Measurements from ENCODE around the gene ABCB6.
"Not testable (repeated sequence)": the region's sequence is repeated elsewhere in the genome, so short reads cannot be mapped to it uniquely, and the experiment has no call there.

The ABCB6 gene

GRCh38 chr2:219266232-219266631, 47.5 kb upstream of the ABCB6 start:
- H3K4me1 ChIP-seq (ENCODE audit: insufficient read depth, low read length) = 0 out of 2 replicates have a peak, but pooled peaks cover 2% of the 10 kb centered on the region
- peaks cover 10% of the 10 kb centered on the region for H3K27me3 ChIP-seq (ENCODE audit: insufficient read depth, low read length, poor library complexity)
- no peak overlapping the region for H3K27ac ChIP-seq (ENCODE audit: low read length)
- TF ChIP-seq, protein P1, sequence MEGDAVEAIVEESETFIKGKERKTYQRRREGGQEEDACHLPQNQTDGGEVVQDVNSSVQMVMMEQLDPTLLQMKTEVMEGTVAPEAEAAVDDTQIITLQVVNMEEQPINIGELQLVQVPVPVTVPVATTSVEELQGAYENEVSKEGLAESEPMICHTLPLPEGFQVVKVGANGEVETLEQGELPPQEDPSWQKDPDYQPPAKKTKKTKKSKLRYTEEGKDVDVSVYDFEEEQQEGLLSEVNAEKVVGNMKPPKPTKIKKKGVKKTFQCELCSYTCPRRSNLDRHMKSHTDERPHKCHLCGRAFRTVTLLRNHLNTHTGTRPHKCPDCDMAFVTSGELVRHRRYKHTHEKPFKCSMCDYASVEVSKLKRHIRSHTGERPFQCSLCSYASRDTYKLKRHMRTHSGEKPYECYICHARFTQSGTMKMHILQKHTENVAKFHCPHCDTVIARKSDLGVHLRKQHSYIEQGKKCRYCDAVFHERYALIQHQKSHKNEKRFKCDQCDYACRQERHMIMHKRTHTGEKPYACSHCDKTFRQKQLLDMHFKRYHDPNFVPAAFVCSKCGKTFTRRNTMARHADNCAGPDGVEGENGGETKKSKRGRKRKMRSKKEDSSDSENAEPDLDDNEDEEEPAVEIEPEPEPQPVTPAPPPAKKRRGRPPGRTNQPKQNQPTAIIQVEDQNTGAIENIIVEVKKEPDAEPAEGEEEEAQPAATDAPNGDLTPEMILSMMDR (IDR thresholded peaks at IDR 0.05; ENCODE audit: borderline replicate concordance, extremely low read depth, low read length, poor library complexity, severe bottlenecking) = no peak
- TF ChIP-seq EZH2 (IDR thresholded peaks at IDR 0.05; ENCODE audit: borderline replicate concordance, low read depth, low read length, severe bottlenecking) = no peak
- no peak overlapping the region for H3K9ac ChIP-seq (ENCODE audit: low read depth, low read length)
- H3K9me3 ChIP-seq (ENCODE audit: insufficient read depth, low read length, severe bottlenecking) = no peaks in the 10 kb centered on the region
- no peak for ATAC-seq (ENCODE audit: insufficient read depth, low read depth)
- no peaks in the 10 kb centered on the region for H3K36me3 ChIP-seq (ENCODE audit: insufficient read depth, low read length)
- no peaks in the 10 kb centered on the region for H3K79me2 ChIP-seq (ENCODE audit: insufficient read depth, low read length)
- H3K4me3 ChIP-seq (ENCODE audit: low read depth in 1 of 2, low read length in 2 of 2) = no peak overlapping the region
- no peak for DNase-seq
- no peak overlapping the region for H2AFZ ChIP-seq (ENCODE audit: low read depth, low read length)
- no peaks in the 10 kb centered on the region for H4K20me1 ChIP-seq (ENCODE audit: insufficient read depth, low read length)
- H3K4me2 ChIP-seq (ENCODE audit: insufficient read depth, low read length) = no peak overlapping the region

GRCh38 chr2:219261024-219261855, 42.5 kb upstream of the ABCB6 start:
- Histone ChIP-seq H3K9ac (ENCODE audit: low read depth, low read length) (no peak overlapping the region), H2AFZ (ENCODE audit: low read depth, low read length) (no peak overlapping the region), H3K4me1 (ENCODE audit: insufficient read depth, low read length) (0 out of 2 replicates have a peak, but pooled peaks cover 3% of the 10 kb centered on the region), H3K4me3 (ENCODE audit: low read depth in 1 of 2, low read length in 2 of 2) (no peak overlapping the region), H3K9me3 (ENCODE audit: insufficient read depth, low read length, severe bottlenecking) (no peaks in the 10 kb centered on the region), H3K27me3 (ENCODE audit: insufficient read depth, low read length, poor library complexity) (peaks cover 19% of the 10 kb centered on the region), H3K27ac (ENCODE audit: low read length) (no peak overlapping the region), H3K36me3 (ENCODE audit: insufficient read depth, low read length) (no peaks in the 10 kb centered on the region), H4K20me1 (ENCODE audit: insufficient read depth, low read length) (no peaks in the 10 kb centered on the region), H3K79me2 (ENCODE audit: insufficient read depth, low read length) (no peaks in the 10 kb centered on the region), H3K4me2 (ENCODE audit: insufficient read depth, low read length) (no peak overlapping the region)
- ATAC-seq (ENCODE audit: insufficient read depth, low read depth) (no peak), DNase-seq (no peak)
- no peak for TF ChIP-seq EZH2 (IDR thresholded peaks at IDR 0.05; ENCODE audit: borderline replicate concordance, low read depth, low read length, severe bottlenecking)
- TF ChIP-seq, protein P1 (IDR thresholded peaks at IDR 0.05; ENCODE audit: borderline replicate concordance, extremely low read depth, low read length, poor library complexity, severe bottlenecking) = no peak

DNA sequence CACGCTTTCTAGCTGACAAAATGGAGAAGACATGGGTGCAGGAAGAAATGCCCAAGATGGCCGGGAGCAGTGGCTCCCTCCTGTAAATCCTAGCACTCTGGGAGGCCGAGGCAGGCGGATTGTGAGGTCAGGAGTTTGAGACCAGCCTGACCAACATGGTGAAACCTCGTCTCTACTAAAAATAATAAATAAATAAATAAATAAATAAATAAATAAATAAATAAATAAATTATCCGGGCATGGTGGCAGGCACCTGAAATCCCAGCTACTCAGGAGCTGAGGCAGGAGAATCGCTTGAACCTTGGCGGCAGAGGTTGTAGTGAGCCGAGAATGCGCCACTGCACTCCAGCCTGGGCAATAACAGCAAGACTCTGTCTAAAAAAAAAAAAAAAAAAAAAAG, 40.2 kb upstream of the ABCB6 start:
- H3K9ac ChIP-seq (ENCODE audit: low read depth, low read length); H3K27ac ChIP-seq (ENCODE audit: low read length); H3K79me2 ChIP-seq (ENCODE audit: insufficient read depth, low read length); H3K36me3 ChIP-seq (ENCODE audit: insufficient read depth, low read length); H2AFZ ChIP-seq (ENCODE audit: low read depth, low read length); ATAC-seq (ENCODE audit: insufficient read depth, low read depth); H3K9me3 ChIP-seq (ENCODE audit: insufficient read depth, low read length, severe bottlenecking); DNase-seq; H4K20me1 ChIP-seq (ENCODE audit: insufficient read depth, low read length); H3K4me2 ChIP-seq (ENCODE audit: insufficient read depth, low read length); H3K4me3 ChIP-seq (ENCODE audit: low read depth in 1 of 2, low read length in 2 of 2): not testable (repeated sequence)
- peaks cover 33% of the 10 kb centered on the region for H3K27me3 ChIP-seq (ENCODE audit: insufficient read depth, low read length, poor library complexity)
- H3K4me1 ChIP-seq (ENCODE audit: insufficient read depth, low read length) = peaks cover 13% of the 10 kb centered on the region

DNA sequence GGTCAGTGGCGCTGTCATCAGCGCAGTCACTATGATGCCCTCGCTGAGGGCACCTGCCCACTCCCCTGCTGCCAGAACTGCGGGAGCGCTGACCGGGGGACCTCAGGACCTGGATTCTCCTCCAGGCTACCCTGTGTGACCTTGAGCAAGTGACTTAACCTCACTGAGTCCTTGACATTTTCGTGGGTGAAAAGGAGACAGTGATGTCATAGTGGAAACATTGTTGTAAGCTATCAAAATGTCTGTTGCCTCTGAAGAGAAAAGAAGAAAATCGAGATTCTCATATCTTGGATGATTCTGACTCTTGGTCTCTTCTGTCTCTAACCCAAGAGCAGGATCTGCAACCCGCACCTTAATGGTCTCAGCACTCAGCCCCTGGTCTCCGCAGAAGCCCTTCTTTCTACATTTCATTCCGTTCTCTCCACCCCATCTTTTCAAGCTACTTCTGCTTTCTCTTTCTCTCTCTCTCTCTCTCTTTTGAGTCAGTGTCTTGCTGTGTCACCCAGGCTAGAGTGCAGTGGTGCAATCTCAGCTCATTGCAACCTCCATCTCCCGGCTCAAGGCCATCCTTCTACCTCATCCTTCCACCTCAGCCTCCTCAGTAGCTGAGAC, 35.9 kb upstream of the ABCB6 start:
- DNase-seq (no peak), ATAC-seq (ENCODE audit: insufficient read depth, low read depth) (no peak)
- peaks cover 26% of the 10 kb centered on the region for H4K20me1 ChIP-seq (ENCODE audit: insufficient read depth, low read length)
- TF ChIP-seq EZH2 (IDR thresholded peaks at IDR 0.05; ENCODE audit: borderline replicate concordance, low read depth, low read length, severe bottlenecking) = no peak
- TF ChIP-seq, protein P1 (IDR thresholded peaks at IDR 0.05; ENCODE audit: borderline replicate concordance, extremely low read depth, low read length, poor library complexity, severe bottlenecking) = no peak
- H3K79me2 ChIP-seq (ENCODE audit: insufficient read depth, low read length) = no peaks in the 10 kb centered on the region
- no peaks in the 10 kb centered on the region for H3K9me3 ChIP-seq (ENCODE audit: insufficient read depth, low read length, severe bottlenecking)
- H2AFZ ChIP-seq (ENCODE audit: low read depth, low read length) = no peak overlapping the region
- H3K4me3 ChIP-seq (ENCODE audit: low read depth in 1 of 2, low read length in 2 of 2) = no peak overlapping the region
- no peaks in the 10 kb centered on the region for H3K36me3 ChIP-seq (ENCODE audit: insufficient read depth, low read length)
- H3K27ac ChIP-seq (ENCODE audit: low read length) = no peak overlapping the region
- peak overlapping the region; percentile 99; the same call in 1 of the 2 replicates for H3K4me2 ChIP-seq (ENCODE audit: insufficient read depth, low read length)
- peaks cover 29% of the 10 kb centered on the region for H3K4me1 ChIP-seq (ENCODE audit: insufficient read depth, low read length)
- H3K27me3 ChIP-seq (ENCODE audit: insufficient read depth, low read length, poor library complexity) = peaks cover 46% of the 10 kb centered on the region
- no peak overlapping the region for H3K9ac ChIP-seq (ENCODE audit: low read depth, low read length)

Measured in DND-41 (cell line).